K562 (cell line): ENCODE results near the gene IRS2. TPM values are rescaled to one million over a fixed set of nuclear protein-coding genes. Genes with fewer than 3 reads are reported as not detected.

ENCODE experiments used
- ARID2 ChIP-seq: fragments of 450-650 bp; IDR thresholded peaks from 2 replicates; pipeline ENCODE4 v1.6.1; 2017; ENCODE audit warnings: antibody characterized with exemption, mild to moderate bottlenecking
- ARNT ChIP-seq, 2 experiments: fragments of 450-650 bp; IDR thresholded peaks; 2 replicates each; pipeline ENCODE4 v1.6.1; 2016; ENCODE audit warnings: mild to moderate bottlenecking in 1 of 2
- ATF7 ChIP-seq: fragments of 450-650 bp; IDR thresholded peaks from 2 replicates; pipeline ENCODE4 v1.7.1; 2014; ENCODE audit warnings: mild to moderate bottlenecking, moderate library complexity
- ELK1 ChIP-seq: sonication (generic); formaldehyde crosslinking; IDR thresholded peaks from 2 replicates; pipeline ENCODE4 v1.8.1; 2022; ENCODE audit warnings: missing genetic modification reagents
- FOXP1 ChIP-seq: sonication (generic); formaldehyde crosslinking; IDR thresholded peaks from 2 replicates; pipeline ENCODE4 v1.8.0; 2022; ENCODE audit warnings: mild to moderate bottlenecking, missing genetic modification reagents
- HOXB6 ChIP-seq: fragments of 250-450 bp; sonication (Bioruptor Pico); IDR thresholded peaks from 2 replicates; pipeline ENCODE4 v1.5.1; 2022; ENCODE audit warnings: mild to moderate bottlenecking, borderline replicate concordance
- HSF4 ChIP-seq: fragments of 250-450 bp; sonication (Bioruptor Pico); IDR thresholded peaks from 2 replicates; pipeline ENCODE4 v2.1.2; 2022; ENCODE audit warnings: mild to moderate bottlenecking, moderate library complexity, borderline replicate concordance
- IRF1 ChIP-seq: sonication (generic); formaldehyde crosslinking; IDR thresholded peaks from 2 replicates; pipeline ENCODE4 v1.8.0; 2022; ENCODE audit warnings: missing genetic modification reagents, mild to moderate bottlenecking, borderline replicate concordance
- KHSRP ChIP-seq: fragments of 450-650 bp; IDR thresholded peaks from 2 replicates; pipeline ENCODE4 v1.6.1; 2017
- L3MBTL2 ChIP-seq: fragments of 450-650 bp; IDR thresholded peaks from 2 replicates; pipeline ENCODE4 v1.6.1; 2016; ENCODE audit warnings: mild to moderate bottlenecking, moderate library complexity
- MLX ChIP-seq, 2 experiments: fragments of 450-650 bp in 1 of 2; sonication (generic) in 1 of 2; formaldehyde crosslinking; conservative IDR thresholded peaks; 2 replicates each; pipeline versions ENCODE4 v1.4.0 to v1.8.1; 2020 to 2022; ENCODE audit warnings: mild to moderate bottlenecking in 1 of 2, missing genetic modification reagents in 1 of 2
- PATZ1 ChIP-seq: fragments of 250-450 bp; sonication (Bioruptor Pico); IDR thresholded peaks from 2 replicates; pipeline ENCODE4 v1.5.0; 2020; ENCODE audit warnings: mild to moderate bottlenecking, borderline replicate concordance
- PBX2 ChIP-seq, 2 experiments: IDR thresholded peaks in 1 of 2; conservative IDR thresholded peaks in 1 of 2; 2 replicates each; pipeline ENCODE4 v1.6.1; 2016; ENCODE audit warnings: low read depth in 2 of 2, mild to moderate bottlenecking in 1 of 2, missing compliant biosample characterization in 1 of 2, missing genetic modification characterization in 1 of 2, moderate library complexity in 1 of 2
- PURB ChIP-seq: sonication (generic); formaldehyde crosslinking; IDR thresholded peaks from 2 replicates; pipeline ENCODE4 v1.9.0; 2021; ENCODE audit warnings: low read depth, mild to moderate bottlenecking, missing genetic modification reagents
- RBM22 ChIP-seq: fragments of 200-400 bp; formaldehyde crosslinking; IDR thresholded peaks from 2 replicates; pipeline ENCODE4 v1.6.1; 2018; ENCODE audit warnings: low read length, low read depth; ENCODE audit not compliant: poor library complexity, severe bottlenecking
- SAFB ChIP-seq: fragments of 200-400 bp; formaldehyde crosslinking; IDR thresholded peaks from 2 replicates; pipeline ENCODE4 v1.6.1; 2017; ENCODE audit warnings: low read depth, low read length, borderline replicate concordance
- SMARCE1 ChIP-seq: fragments of 450-650 bp; IDR thresholded peaks from 2 replicates; pipeline ENCODE4 v1.7.1; 2016; ENCODE audit warnings: mild to moderate bottlenecking
- SP1 ChIP-seq: sonication (generic); formaldehyde crosslinking; IDR thresholded peaks from 2 replicates; pipeline ENCODE4 v1.8.1; 2022; ENCODE audit warnings: mild to moderate bottlenecking, missing genetic modification reagents
- SRSF1 ChIP-seq: fragments of 200-400 bp; formaldehyde crosslinking; IDR thresholded peaks from 2 replicates; pipeline ENCODE4 v1.6.1; 2017; ENCODE audit warnings: mild to moderate bottlenecking, low read depth, low read length, moderate library complexity
- XRCC4 ChIP-seq: IDR thresholded peaks from one replicate; pipeline ENCODE4 v1.6.1; 2011; ENCODE audit not compliant: insufficient read depth, insufficient read length; ENCODE audit errors: extremely low read depth
- ZNF830 ChIP-seq: fragments of 250-450 bp; sonication (Bioruptor Pico); IDR thresholded peaks from 2 replicates; pipeline ENCODE4 v1.5.0; 2021; ENCODE audit warnings: mild to moderate bottlenecking
- polyA plus RNA-seq, 8 experiments: library from polyadenylated mRNA; depleted of rRNA in 4 of 8; stranded (reverse) in 5 of 8; unstranded in 3 of 8; fragments of >200 nt; fragmentation: Nextera tagmentation in 2 of 8; fragmentation: Illumina TruSeq in 1 of 8; extraction: Ambion mirVana in 2 of 8; extraction: Trizol in 1 of 8; gene quantifications; 2 replicates each; pipeline versions ENCODE4 v1.2.1 to v1.2.3, GENCODE V29; 2011 to 2014; ENCODE audit warnings: inconsistent platforms in 1 of 8, missing spikeins in 1 of 8
- total RNA-seq, 7 experiments: library from RNA; depleted of rRNA in 6 of 7; stranded (reverse); fragments of >200 nt in 6 of 7; fragmentation: Illumina TruSeq in 2 of 7; extraction: Trizol in 2 of 7; gene quantifications; 2 replicates each; pipeline versions ENCODE4 v1.2.1 to v1.2.3, GENCODE V29; 2011 to 2021; ENCODE audit warnings: low replicate concordance in 1 of 7

Gene IRS2
- total and polyA plus RNA-seq, 9 of the 15 experiments (the other 6 are each of a cell fraction or from before 2014, with no cell fraction given): 0.36 to 4.6 (median 0.63) TPM

- TF ChIP-seq IRF1 (CRISPR knock-in tag): no peak
- no peak for TF ChIP-seq ARNT (IDR thresholded peaks at IDR 0.05)
- no peak for TF ChIP-seq ARID2
- TF ChIP-seq HOXB6 (CRISPR knock-in tag): no peak
- TF ChIP-seq SP1 (CRISPR knock-in tag): 0 out of 2 replicates have a peak, but pooled peaks have one; percentile 21
- TF ChIP-seq PBX2 (CRISPR knock-in tag; IDR thresholded peaks at IDR 0.05; ENCODE audit: low read depth): no peak
- no peak for TF ChIP-seq PBX2 (tag; conservative IDR thresholded peaks at IDR 0.05; ENCODE audit: low read depth)
- TF ChIP-seq L3MBTL2: peak; percentile 54
- TF ChIP-seq RBM22: peak; percentile 53
- no peak for TF ChIP-seq FOXP1
- no peak for TF ChIP-seq MLX (CRISPR knock-in tag; conservative IDR thresholded peaks at IDR 0.05)
- no peak for TF ChIP-seq HSF4 (CRISPR knock-in tag)
- no peak for TF ChIP-seq XRCC4
- TF ChIP-seq PURB (CRISPR knock-in tag): no peak
- no peak for TF ChIP-seq KHSRP
- no peak for TF ChIP-seq SAFB
- no peak for TF ChIP-seq ZNF830
- TF ChIP-seq SRSF1: no peak
- no peak for TF ChIP-seq SMARCE1
- TF ChIP-seq ELK1 (CRISPR knock-in tag): no peak
- TF ChIP-seq PATZ1 (CRISPR knock-in tag): no peak
- TF ChIP-seq ATF7: no peak
These were observed 962 bp upstream of the IRS2 start (continued) for GRCh38 chr13:109787135-109787954.
